Mesenchymal stem cell (in vitro differentiated cells and primary cell): ENCODE results near the gene TBX10.

Experiments
- DNase-seq: peaks from one replicate; pipeline ENCODE4 v3.0.0-alpha.2; 2013
- H2AFZ ChIP-seq: one replicate; pipeline ENCODE4 v1.6.1; 2013; ENCODE audit warnings: low read depth, mild to moderate bottlenecking, control low read depth, inconsistent platforms, low read length, moderate library complexity
- H2AK5ac ChIP-seq: 2 replicates; pipeline ENCODE4 v1.6.1; 2013; ENCODE audit warnings: low read length, moderate library complexity, mild to moderate bottlenecking, inconsistent platforms; ENCODE audit not compliant: severe bottlenecking
- H2BK120ac ChIP-seq: one replicate; pipeline ENCODE4 v1.6.1; 2013; ENCODE audit warnings: low read depth, mild to moderate bottlenecking, inconsistent platforms, low read length, moderate library complexity
- H2BK12ac ChIP-seq, 2 experiments: one replicate each; pipeline ENCODE4 v1.6.1; 2013; ENCODE audit warnings: inconsistent platforms in 2 of 2, low read length in 2 of 2, mild to moderate bottlenecking in 2 of 2, moderate library complexity in 2 of 2, control low read depth in 1 of 2
- H2BK15ac ChIP-seq: one replicate; pipeline ENCODE4 v1.6.1; 2013; ENCODE audit warnings: mild to moderate bottlenecking, low read depth, inconsistent platforms; ENCODE audit not compliant: poor library complexity, severe bottlenecking
- H2BK5ac ChIP-seq: 2 replicates; pipeline ENCODE4 v1.6.1; 2013; ENCODE audit warnings: low read depth, mild to moderate bottlenecking, low read length, control low read depth, inconsistent platforms; ENCODE audit not compliant: poor library complexity, severe bottlenecking
- H3K14ac ChIP-seq, 2 experiments: one replicate each; pipeline ENCODE4 v1.6.1; 2013; ENCODE audit warnings: inconsistent platforms in 2 of 2, low read length in 2 of 2, control low read depth in 1 of 2, mild to moderate bottlenecking in 1 of 2, moderate library complexity in 1 of 2
- H3K18ac ChIP-seq, 2 experiments: one replicate each; pipeline ENCODE4 v1.6.1; 2013; ENCODE audit warnings: inconsistent platforms in 2 of 2, low read length in 2 of 2, control low read depth in 1 of 2, low read depth in 1 of 2, mild to moderate bottlenecking in 1 of 2
- H3K23ac ChIP-seq, 2 experiments: one replicate each; pipeline ENCODE4 v1.6.1; 2013; ENCODE audit warnings: inconsistent platforms in 2 of 2, low read length in 2 of 2, mild to moderate bottlenecking in 2 of 2, moderate library complexity in 2 of 2, control low read depth in 1 of 2
- H3K27ac ChIP-seq: 2 replicates; pipeline ENCODE4 v1.5.1; 2013; ENCODE audit warnings: mild to moderate bottlenecking, moderate library complexity, low read length, control low read depth, inconsistent platforms; ENCODE audit not compliant: poor library complexity, severe bottlenecking
- H3K27me3 ChIP-seq, 2 experiments: 2 replicates each; pipeline versions ENCODE4 v1.6.1 to v1.7.0; 2013; ENCODE audit warnings: low read length in 2 of 2, mild to moderate bottlenecking in 2 of 2, moderate library complexity in 2 of 2, control low read depth in 1 of 2, inconsistent platforms in 1 of 2; ENCODE audit not compliant: control insufficient read depth in 1 of 2, insufficient read depth in 1 of 2
- H3K36me3 ChIP-seq, 2 experiments: 2 replicates each; pipeline versions ENCODE4 v1.6.1 to v1.7.0; 2013; ENCODE audit warnings: low read length in 2 of 2, control low read depth in 1 of 2, inconsistent platforms in 1 of 2, low read depth in 1 of 2, mild to moderate bottlenecking in 1 of 2; ENCODE audit not compliant: insufficient read depth in 2 of 2, control insufficient read depth in 1 of 2
- H3K4ac ChIP-seq, 2 experiments: one replicate each; pipeline ENCODE4 v1.6.1; 2013; ENCODE audit warnings: inconsistent platforms in 2 of 2, low read length in 2 of 2, mild to moderate bottlenecking in 2 of 2, moderate library complexity in 2 of 2, control low read depth in 1 of 2, low read depth in 1 of 2
- H3K4me1 ChIP-seq: 2 replicates; pipeline ENCODE4 v1.6.1; 2013; ENCODE audit warnings: low read depth, low read length, control low read depth; ENCODE audit not compliant: control insufficient read depth, insufficient read depth
- H3K4me2 ChIP-seq: 2 replicates; pipeline ENCODE4 v1.6.1; 2013; ENCODE audit warnings: low read length, mild to moderate bottlenecking, inconsistent platforms; ENCODE audit not compliant: poor library complexity, severe bottlenecking
- H3K4me3 ChIP-seq, 2 experiments: 2 replicates each; pipeline versions ENCODE4 v1.5.1 to v1.7.0; 2013; ENCODE audit warnings: low read length in 2 of 2, mild to moderate bottlenecking in 2 of 2, control low read depth in 1 of 2, low read depth in 1 of 2; ENCODE audit not compliant: insufficient read depth in 1 of 2
- H3K79me1 ChIP-seq: replicated peaks from 2 replicates; pipeline ENCODE4 v1.6.1; 2013; ENCODE audit warnings: mild to moderate bottlenecking, control low read depth, low read length, inconsistent platforms; ENCODE audit not compliant: poor library complexity, severe bottlenecking
- H3K9ac ChIP-seq: 2 replicates; pipeline ENCODE4 v1.7.0; 2013; ENCODE audit warnings: mild to moderate bottlenecking, low read length, moderate library complexity
- H3K9me3 ChIP-seq: 2 replicates; pipeline ENCODE4 v1.7.0; 2013; ENCODE audit warnings: mild to moderate bottlenecking, low read length; ENCODE audit not compliant: control insufficient read depth
- H4K8ac ChIP-seq: one replicate; pipeline ENCODE4 v1.6.1; 2013; ENCODE audit warnings: inconsistent platforms, mild to moderate bottlenecking, low read length, moderate library complexity
- H4K91ac ChIP-seq: one replicate; pipeline ENCODE4 v1.6.1; 2013; ENCODE audit warnings: mild to moderate bottlenecking, low read length, inconsistent platforms
- WGBS: methylation state at CpG from one replicate; pipeline ENCODE4 v1.1.7; 2013; ENCODE audit warnings: mixed read lengths; 5-methylcytosine and 5-hydroxymethylcytosine counted together

The TBX10 gene

GRCh38 chr11:67674442-67674871, 34.9 kb upstream of the TBX10 start, which contains the start of gene ALDH3B2:
TSS of gene ALDH3B2 (minus strand) at chr11:67674623. CDS start at chr11:67666935, 7,688 bp downstream.
- H3K4me3 ChIP-seq = no peak within 1 kb of the TSS
- H2BK120ac ChIP-seq = no peak within 1 kb of the TSS
- no peak within 1 kb of the TSS for H3K27ac ChIP-seq
- H4K91ac ChIP-seq = no peak within 1 kb of the TSS
- peaks cover 8% of the 10 kb centered on the region for H3K9me3 ChIP-seq
- no peak for DNase-seq
- H3K23ac ChIP-seq = no peak within 1 kb of the TSS
- H2BK15ac ChIP-seq = no peak within 1 kb of the TSS
- no peak within 1 kb of the TSS for H3K18ac ChIP-seq
- H3K4me1 ChIP-seq = peaks cover 2% of the 10 kb centered on the region
- no peak within 1 kb of the TSS for H3K4me2 ChIP-seq
- WGBS = 81% methylated on average over 8 of the region's 8 CpGs
- H2AFZ ChIP-seq = no peak within 1 kb of the TSS
- no peak within 1 kb of the TSS for H2BK12ac ChIP-seq
- no peak within 1 kb of the TSS for H2BK5ac ChIP-seq
- no peak within 1 kb of the TSS for H3K4ac ChIP-seq
- no peaks in the 10 kb centered on the region for H3K36me3 ChIP-seq
- no peaks in the 10 kb centered on the region for H3K79me1 ChIP-seq
- H3K9ac ChIP-seq = no peak within 1 kb of the TSS
- H3K14ac ChIP-seq = no peak within 1 kb of the TSS
- H2AK5ac ChIP-seq = no peak within 1 kb of the TSS
- peaks cover 20 to 45% of the 10 kb centered on the region in 2 experiments for H3K27me3 ChIP-seq
- no peak within 1 kb of the TSS for H4K8ac ChIP-seq

GRCh38 chr11:67673902-67674301, 34.3 kb upstream of the TBX10 start:
- no peak overlapping the region for H3K18ac ChIP-seq
- H2BK12ac ChIP-seq = no peak overlapping the region
- no peak overlapping the region for H3K23ac ChIP-seq
- no peak for DNase-seq
- no peaks in the 10 kb centered on the region for H3K36me3 ChIP-seq
- H2BK120ac ChIP-seq = no peak overlapping the region
- no peak overlapping the region for H2BK15ac ChIP-seq
- H3K14ac ChIP-seq = no peak overlapping the region
- no peak overlapping the region for H2AK5ac ChIP-seq
- H3K4ac ChIP-seq = no peak overlapping the region
- H3K27ac ChIP-seq = no peak overlapping the region
- H3K27me3 ChIP-seq = peaks cover 20 to 51% of the 10 kb centered on the region in 2 experiments
- peaks cover 2% of the 10 kb centered on the region for H3K4me1 ChIP-seq
- no peak overlapping the region for H3K4me2 ChIP-seq
- H3K79me1 ChIP-seq = no peaks in the 10 kb centered on the region
- no peak overlapping the region for H2AFZ ChIP-seq
- 75% methylated on average over 8 of the region's 8 CpGs for WGBS
- no peak overlapping the region for H3K4me3 ChIP-seq
- no peak overlapping the region for H3K9ac ChIP-seq
- H2BK5ac ChIP-seq = no peak overlapping the region
- no peak overlapping the region for H4K91ac ChIP-seq
- no peak overlapping the region for H4K8ac ChIP-seq
- H3K9me3 ChIP-seq = peaks cover 8% of the 10 kb centered on the region

- Histone ChIP-seq H3K18ac (no peak overlapping the region), H2BK5ac (no peak overlapping the region), H3K27ac (no peak overlapping the region), H2AFZ (no peak overlapping the region), H3K4me1 (peaks cover 2% of the 10 kb centered on the region), H3K4me3 (no peak overlapping the region), H2AK5ac (no peak overlapping the region), H2BK15ac (no peak overlapping the region), H3K79me1 (no peaks in the 10 kb centered on the region), H3K4ac (no peak overlapping the region), H3K23ac (no peak overlapping the region), H4K8ac (no peak overlapping the region), H2BK120ac (no peak overlapping the region), H3K14ac (no peak overlapping the region), H2BK12ac (no peak overlapping the region), H3K9me3 (peaks cover 8% of the 10 kb centered on the region), H3K4me2 (no peak overlapping the region), H3K36me3 (no peaks in the 10 kb centered on the region), H4K91ac (no peak overlapping the region), H3K9ac (no peak overlapping the region), H3K27me3 (peaks cover 20 to 52% of the 10 kb centered on the region in 2 experiments)
- 85% methylated on average over 7 of the region's 7 CpGs for WGBS
- DNase-seq = no peak
Observed at GRCh38 chr11:67673358-67673757, 33.8 kb upstream of the TBX10 start.

- Histone ChIP-seq H3K4me1 (peaks cover 2% of the 10 kb centered on the region), H3K79me1 (no peaks in the 10 kb centered on the region), H3K14ac (no peak overlapping the region), H2AK5ac (no peak overlapping the region), H3K9ac (no peak overlapping the region), H4K91ac (no peak overlapping the region), H3K4me2 (no peak overlapping the region), H2BK12ac (no peak overlapping the region), H3K36me3 (no peaks in the 10 kb centered on the region), H2BK15ac (no peak overlapping the region), H4K8ac (no peak overlapping the region), H3K4ac (no peak overlapping the region), H2AFZ (no peak overlapping the region), H2BK120ac (no peak overlapping the region), H3K27me3 (peaks cover 20 to 52% of the 10 kb centered on the region in 2 experiments), H2BK5ac (no peak overlapping the region), H3K4me3 (no peak overlapping the region), H3K18ac (no peak overlapping the region), H3K27ac (no peak overlapping the region), H3K23ac (no peak overlapping the region), H3K9me3 (peaks cover 8% of the 10 kb centered on the region)
- DNase-seq = no peak
- whole genome bisulfite sequencing = 94% methylated on average over 6 of the region's 8 CpGs
Observed at GRCh38 chr11:67671211-67671520, 31.6 kb upstream of the TBX10 start.
